Activated T-helper 1 cell treated with anti-CD3 and anti-CD28 coated beads, Interleukin-2, amount 50 U/mL, for 16 hours (primary cell): ENCODE measurements around the gene SWT1.

Experiments used
- DNase-seq, 2 donors: peaks; one replicate each; pipeline ENCODE4 v3.0.0-alpha.2; 2020; ENCODE audit warnings: low read depth in 1 of 2, low spot score in 1 of 2

The SWT1 gene

GRCh38 chr1:185284533-185285276 lies 127.7 kb downstream of the SWT1 start:
- no peak for DNase-seq

GRCh38 chr1:185287451-185287850 lies 130.5 kb downstream of the SWT1 start:
- DNase-seq = no peak

- no peak for DNase-seq
Observed at GRCh38 chr1:185288435-185288834, 131.5 kb downstream of the SWT1 start.

GRCh38 chr1:185289880-185290279 lies 132.9 kb downstream of the SWT1 start:
- DNase-seq = no peak

GRCh38 chr1:185291159-185291558 lies 134.2 kb downstream of the SWT1 start:
- no peak for DNase-seq

GRCh38 chr1:185291652-185292051 lies 134.7 kb downstream of the SWT1 start:
- DNase-seq = no peak

GRCh38 chr1:185292237-185292636 lies 135.3 kb downstream of the SWT1 start:
- DNase-seq = no peak

GRCh38 chr1:185293967-185294542 lies 137.1 kb downstream of the SWT1 start:
- DNase-seq = no peak

- no peak for DNase-seq
Observed at GRCh38 chr1:185295091-185295490, 138.1 kb downstream of the SWT1 start.

GRCh38 chr1:185297982-185298381 lies 141.0 kb downstream of the SWT1 start:
- DNase-seq = no peak

GRCh38 chr1:185300152-185300551 lies 143.2 kb downstream of the SWT1 start:
- no peak for DNase-seq

GRCh38 chr1:185305419-185305818 lies 148.5 kb downstream of the SWT1 start:
- DNase-seq = no peak

- no peak for DNase-seq
Observed at GRCh38 chr1:185308126-185308525, 151.2 kb downstream of the SWT1 start.

GRCh38 chr1:185309566-185309965 lies 152.6 kb downstream of the SWT1 start:
- no peak for DNase-seq

GRCh38 chr1:185311589-185312225 lies 154.7 kb downstream of the SWT1 start:
- DNase-seq = no peak

- DNase-seq = no peak
Observed at GRCh38 chr1:185312361-185313138, 155.6 kb downstream of the SWT1 start.

GRCh38 chr1:185314411-185314810 lies 157.4 kb downstream of the SWT1 start:
- DNase-seq = no peak

GRCh38 chr1:185315445-185316071 lies 158.6 kb downstream of the SWT1 start:
- no peak for DNase-seq

GRCh38 chr1:185316163-185317033 lies 159.4 kb downstream of the SWT1 start:
- DNase-seq = peak; percentile 75 to 80
